Brain microvascular endothelial cell (primary cell): ENCODE data around the gene SRPK3.

Source experiments
- DNase-seq: peaks from one replicate; pipeline ENCODE4 v3.0.0-alpha.2; 2020
- H3K27ac ChIP-seq: fragments of 250-450 bp; sonication (Bioruptor Pico); 2 replicates; pipeline ENCODE4 v1.5.1; 2020; ENCODE audit warnings: mild to moderate bottlenecking, moderate library complexity
- H3K27me3 ChIP-seq: fragments of 250-450 bp; sonication (Bioruptor Pico); replicated peaks from 2 replicates; pipeline ENCODE4 v1.5.1; 2020; ENCODE audit warnings: mild to moderate bottlenecking
- H3K36me3 ChIP-seq: fragments of 250-450 bp; sonication (Bioruptor Pico); replicated peaks from 2 replicates; pipeline ENCODE4 v1.5.1; 2020; ENCODE audit warnings: mild to moderate bottlenecking
- H3K4me3 ChIP-seq: 2 replicates; pipeline ENCODE4 v1.5.1; 2011; ENCODE audit warnings: low read depth, mild to moderate bottlenecking, control low read depth, low read length, moderate library complexity
- in situ Hi-C: cut with HindIII; loops from 2 replicates; pipeline ENCODE4 v1.10.0; 2017; ENCODE audit warnings: low sequenced_read_pairs, low pct_ligation_motif_present
- TF ChIP-seq, protein P1 (sequence below): IDR thresholded peaks from 2 replicates; pipeline ENCODE4 v1.5.1; 2011; ENCODE audit warnings: low read depth, mild to moderate bottlenecking, moderate library complexity, low read length, control low read depth, inconsistent platforms; ENCODE audit errors: missing control alignments

SRPK3 gene

DNA sequence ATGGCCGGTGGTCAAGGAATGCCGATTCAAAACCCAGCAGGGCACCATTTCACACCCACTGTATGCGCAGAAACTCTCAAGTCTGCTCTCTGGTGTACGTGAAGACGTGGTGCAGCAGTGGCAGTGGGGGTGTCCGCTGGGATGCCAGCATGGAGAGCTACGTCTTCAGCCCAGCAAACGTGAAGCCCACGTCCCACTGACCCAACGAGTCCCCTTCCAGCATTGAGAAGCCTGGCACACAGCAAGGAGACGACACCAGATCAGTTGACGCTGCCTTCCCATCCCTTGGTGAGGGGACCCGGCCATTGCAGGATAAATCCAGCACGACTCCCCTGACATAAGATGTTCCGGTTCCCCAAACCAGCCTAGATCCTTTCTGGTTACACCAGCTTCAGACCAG is 19.0 kb upstream of the SRPK3 start:
- H3K36me3 ChIP-seq, result no peaks in the 10 kb centered on the region
- TF ChIP-seq, protein P1, sequence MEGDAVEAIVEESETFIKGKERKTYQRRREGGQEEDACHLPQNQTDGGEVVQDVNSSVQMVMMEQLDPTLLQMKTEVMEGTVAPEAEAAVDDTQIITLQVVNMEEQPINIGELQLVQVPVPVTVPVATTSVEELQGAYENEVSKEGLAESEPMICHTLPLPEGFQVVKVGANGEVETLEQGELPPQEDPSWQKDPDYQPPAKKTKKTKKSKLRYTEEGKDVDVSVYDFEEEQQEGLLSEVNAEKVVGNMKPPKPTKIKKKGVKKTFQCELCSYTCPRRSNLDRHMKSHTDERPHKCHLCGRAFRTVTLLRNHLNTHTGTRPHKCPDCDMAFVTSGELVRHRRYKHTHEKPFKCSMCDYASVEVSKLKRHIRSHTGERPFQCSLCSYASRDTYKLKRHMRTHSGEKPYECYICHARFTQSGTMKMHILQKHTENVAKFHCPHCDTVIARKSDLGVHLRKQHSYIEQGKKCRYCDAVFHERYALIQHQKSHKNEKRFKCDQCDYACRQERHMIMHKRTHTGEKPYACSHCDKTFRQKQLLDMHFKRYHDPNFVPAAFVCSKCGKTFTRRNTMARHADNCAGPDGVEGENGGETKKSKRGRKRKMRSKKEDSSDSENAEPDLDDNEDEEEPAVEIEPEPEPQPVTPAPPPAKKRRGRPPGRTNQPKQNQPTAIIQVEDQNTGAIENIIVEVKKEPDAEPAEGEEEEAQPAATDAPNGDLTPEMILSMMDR, result no peak
- H3K4me3 ChIP-seq, result no peak overlapping the region
- no peak for DNase-seq
- no peaks in the 10 kb centered on the region for H3K27me3 ChIP-seq
- no peak overlapping the region for H3K27ac ChIP-seq
- in situ Hi-C loops, result no loop called here

DNA sequence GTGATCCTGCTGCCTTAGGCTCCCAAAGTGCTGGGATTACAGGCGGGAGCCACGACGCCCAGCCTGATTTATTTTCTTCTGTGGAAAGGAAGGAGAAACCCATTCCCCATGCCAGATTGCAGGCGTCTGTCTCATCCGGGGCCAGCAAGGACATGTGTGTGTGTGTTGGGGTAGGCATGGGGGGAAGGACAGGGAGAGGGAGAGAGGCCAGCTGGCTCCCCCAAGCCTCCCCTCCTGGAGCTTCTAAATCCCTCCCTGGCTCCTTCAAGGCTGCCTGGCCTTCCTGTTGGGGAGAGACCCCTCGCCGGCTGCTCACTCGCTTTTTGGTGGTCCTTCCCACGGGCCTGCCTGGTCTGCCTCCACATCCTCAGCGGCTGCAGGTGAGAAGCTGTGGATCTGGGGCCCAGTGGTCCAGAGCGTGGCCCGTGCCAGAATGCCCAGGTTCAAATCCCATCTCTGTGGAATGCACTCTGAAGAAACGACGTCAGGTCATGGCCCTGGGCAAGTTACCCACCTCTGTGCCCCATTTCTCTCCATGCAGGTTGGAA is 18.1 kb upstream of the SRPK3 start:
- in situ Hi-C loops, result no loop called here
- no peaks in the 10 kb centered on the region for H3K27me3 ChIP-seq
- TF ChIP-seq, protein P1, result no peak
- DNase-seq, result no peak
- H3K36me3 ChIP-seq, result no peaks in the 10 kb centered on the region
- no peak overlapping the region for H3K27ac ChIP-seq
- H3K4me3 ChIP-seq, result no peak overlapping the region

DNA sequence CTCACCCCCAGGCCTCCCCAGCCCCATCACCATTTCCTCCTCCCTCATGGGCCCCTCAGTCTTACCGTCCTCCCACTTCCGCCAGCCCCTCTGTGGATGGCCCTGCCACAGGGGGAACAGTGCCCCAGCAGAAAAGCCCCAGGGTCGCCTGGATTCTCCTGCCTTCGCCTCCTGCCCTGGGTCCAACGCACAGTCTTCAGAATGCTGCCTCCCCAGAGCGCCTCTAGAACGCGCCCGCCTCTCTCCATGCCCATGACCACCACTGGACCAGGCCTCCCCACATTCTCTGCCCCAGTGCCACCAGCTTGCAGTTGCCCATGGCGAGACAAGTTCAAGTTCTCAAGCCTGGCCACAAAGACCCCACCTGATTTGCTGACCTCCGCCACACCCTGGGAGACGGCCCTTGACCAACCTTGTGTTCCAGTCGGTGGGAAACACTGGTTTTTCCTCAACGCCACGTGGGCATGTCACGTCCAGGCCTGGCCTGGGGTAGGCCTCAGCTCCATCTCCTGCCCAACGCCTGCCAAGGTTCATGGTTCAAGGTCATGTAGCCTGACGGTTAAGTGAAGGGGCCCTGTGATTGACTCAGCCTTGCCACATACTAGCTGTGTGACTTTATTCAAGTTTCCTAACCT is 17.4 kb upstream of the SRPK3 start:
- Histone ChIP-seq H3K36me3 (no peaks in the 10 kb centered on the region), H3K27me3 (no peaks in the 10 kb centered on the region), H3K27ac (no peak overlapping the region), H3K4me3 (no peak overlapping the region)
- no peak for DNase-seq
- TF ChIP-seq, protein P1, result no peak
- in situ Hi-C loops, result no loop called here

DNA sequence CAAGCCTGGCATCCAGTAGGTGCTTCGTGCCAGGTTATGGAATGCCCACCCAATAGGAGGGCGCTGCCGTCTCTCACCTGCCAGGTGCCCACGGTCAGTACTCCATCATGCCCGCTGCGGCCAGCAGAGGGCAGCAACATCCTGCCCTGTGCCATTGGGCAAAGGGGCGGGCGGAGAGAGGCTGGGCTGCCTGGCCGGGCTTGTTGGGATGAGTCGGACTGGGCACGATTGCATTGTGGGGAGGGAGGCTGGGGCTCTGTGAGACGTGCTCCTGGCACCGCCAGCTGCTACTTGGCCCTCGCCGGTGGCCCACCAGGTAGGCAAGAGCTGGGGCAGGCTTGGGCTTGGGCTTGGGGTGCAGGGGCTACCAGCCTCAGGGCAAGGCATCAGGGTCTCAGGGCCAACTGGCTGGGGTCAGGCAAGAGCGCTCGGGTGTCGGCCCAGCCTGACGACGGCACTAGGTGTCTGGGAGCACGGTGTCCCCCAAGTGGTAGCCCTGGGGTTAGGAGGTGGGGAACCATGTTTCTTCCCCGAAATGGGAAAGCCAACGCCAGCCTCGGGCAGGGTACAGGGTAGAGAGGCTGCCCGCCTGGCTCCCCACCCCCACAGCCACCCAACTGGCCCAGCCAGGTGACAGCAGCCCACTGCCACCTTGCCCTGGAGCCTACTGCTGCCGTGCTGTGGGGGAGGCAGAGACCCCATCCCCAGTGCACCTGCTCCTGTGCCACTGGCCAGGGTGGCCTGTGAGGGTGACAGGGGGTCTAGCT is 16.7 kb upstream of the SRPK3 start, which contains the start of gene PLXNB3:
PLXNB3 (plus strand) TSS at position 261 of the 767 bp plus-strand sequence. CDS start 1,287 bp downstream, outside the sequence.
- no peaks in the 10 kb centered on the region for H3K36me3 ChIP-seq
- peak; percentile 43 for DNase-seq
- in situ Hi-C loops, result no loop called here
- H3K4me3 ChIP-seq, result peak within 1 kb of the TSS; percentile 40
- no peaks in the 10 kb centered on the region for H3K27me3 ChIP-seq
- TF ChIP-seq, protein P1, result peak; percentile 84
- no peak within 1 kb of the TSS for H3K27ac ChIP-seq

DNA sequence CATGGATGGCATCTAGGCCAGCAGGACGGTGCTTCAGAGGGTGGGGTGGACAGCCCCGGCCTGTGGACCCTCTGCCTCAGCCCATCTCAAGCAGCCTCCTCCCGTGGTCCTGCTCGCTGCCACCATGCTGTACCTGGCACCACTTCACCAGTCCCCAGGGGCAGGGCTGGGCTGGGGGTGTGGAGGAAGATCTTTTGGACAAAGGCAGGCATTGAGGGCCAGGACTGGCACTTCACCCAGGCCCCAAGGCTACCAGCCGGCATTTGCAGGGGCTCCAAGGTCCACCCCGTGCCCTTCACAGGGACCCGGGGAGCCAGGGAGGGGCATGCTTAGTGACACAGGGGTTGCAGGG is 16.1 kb upstream of the SRPK3 start:
- Histone ChIP-seq H3K27me3 (no peaks in the 10 kb centered on the region), H3K4me3 (peak overlapping the region; percentile 40), H3K36me3 (no peaks in the 10 kb centered on the region), H3K27ac (no peak overlapping the region)
- TF ChIP-seq, protein P1, result no peak
- no peak for DNase-seq
- in situ Hi-C loops, result no loop called here
